CD14-positive monocyte (primary cell): ENCODE data around the gene RIT2. TPM values are rescaled to one million over a fixed set of nuclear protein-coding genes. Genes with fewer than 3 reads are reported as not detected.

Source experiments
- DNase-seq, 3 donors: peaks; one replicate each; pipeline ENCODE4 v3.0.0-alpha.2; 2011 to 2022
- H2AFZ ChIP-seq: 2 replicates; pipeline ENCODE4 v1.6.0; 2012; ENCODE audit warnings: mild to moderate bottlenecking, low read depth, low read length, inconsistent platforms; ENCODE audit not compliant: insufficient read depth, poor library complexity, severe bottlenecking
- H3K27ac ChIP-seq, 2 donors: 1 replicate in 1 of 2; 2 replicates in 1 of 2; pipeline ENCODE4 v1.5.1; 2012 to 2013; ENCODE audit warnings: low read length in 2 of 2, control low read depth in 1 of 2, inconsistent platforms in 1 of 2, low read depth in 1 of 2, mild to moderate bottlenecking in 1 of 2
- H3K27me3 ChIP-seq, 2 donors: one replicate each; pipeline versions ENCODE4 v1.6.0 to v1.6.1; 2011 to 2013; ENCODE audit warnings: low read length in 2 of 2; ENCODE audit not compliant: control insufficient read depth in 2 of 2, insufficient read depth in 2 of 2
- H3K36me3 ChIP-seq, 2 donors: replicated peaks in 1 of 2; 1 replicate in 1 of 2; 2 replicates in 1 of 2; pipeline versions ENCODE4 v1.5.1 to v1.6.1; 2012 to 2013; ENCODE audit warnings: low read length in 2 of 2, control low read depth in 1 of 2, inconsistent platforms in 1 of 2, mild to moderate bottlenecking in 1 of 2; ENCODE audit not compliant: insufficient read depth in 2 of 2, control insufficient read depth in 1 of 2
- H3K4me1 ChIP-seq, 2 donors: 1 replicate in 1 of 2; 2 replicates in 1 of 2; pipeline versions ENCODE4 v1.5.1 to v1.6.1; 2012 to 2013; ENCODE audit warnings: low read length in 2 of 2, control low read depth in 1 of 2, inconsistent platforms in 1 of 2, mild to moderate bottlenecking in 1 of 2, moderate library complexity in 1 of 2; ENCODE audit not compliant: insufficient read depth in 2 of 2, control insufficient read depth in 1 of 2
- H3K4me2 ChIP-seq: replicated peaks from 2 replicates; pipeline ENCODE3; 2012; ENCODE audit warnings: low read length, moderate library complexity, mild to moderate bottlenecking; ENCODE audit not compliant: poor library complexity, severe bottlenecking; ENCODE audit errors: extremely low read depth
- H3K4me3 ChIP-seq, 3 experiments: fragments of 200-600 bp in 1 of 3; sonication (generic) in 1 of 3; replicated peaks in 1 of 3; 1 replicate in 2 of 3; 2 replicates in 1 of 3; pipeline ENCODE4 v1.5.1; 2011 to 2013; ENCODE audit warnings: low read length in 3 of 3, mild to moderate bottlenecking in 3 of 3, control low read depth in 2 of 3, low read depth in 2 of 3, inconsistent platforms in 1 of 3, moderate library complexity in 1 of 3
- H3K79me2 ChIP-seq: 2 replicates; pipeline ENCODE4 v1.6.0; 2012; ENCODE audit warnings: mild to moderate bottlenecking, control low read depth, inconsistent platforms, low read length, moderate library complexity; ENCODE audit not compliant: insufficient read depth
- H3K9ac ChIP-seq: 2 replicates; pipeline ENCODE4 v1.6.0; 2017; ENCODE audit warnings: low read length, mild to moderate bottlenecking; ENCODE audit not compliant: insufficient read depth, poor library complexity, severe bottlenecking
- H3K9me3 ChIP-seq, 2 donors: replicated peaks in 1 of 2; 1 replicate in 1 of 2; 2 replicates in 1 of 2; pipeline versions ENCODE4 v1.5.1 to v1.6.1; 2012 to 2013; ENCODE audit warnings: low read length in 2 of 2, control low read depth in 1 of 2; ENCODE audit not compliant: control insufficient read depth in 1 of 2, insufficient read depth in 1 of 2
- H4K20me1 ChIP-seq: 2 replicates; pipeline ENCODE4 v1.6.0; 2012; ENCODE audit warnings: mild to moderate bottlenecking, low read length, control low read depth, moderate library complexity; ENCODE audit not compliant: insufficient read depth
- H3K27ac Mint-ChIP-seq, 7 donors: one replicate each; pipeline ENCODE4 v1.8.0; 2020; ENCODE audit warnings: mild to moderate bottlenecking in 7 of 7, mixed read lengths in 7 of 7, moderate library complexity in 6 of 7, inconsistent platforms in 2 of 7
- H3K27me3 Mint-ChIP-seq, 3 donors: one replicate each; pipeline ENCODE4 v1.8.0; 2021 to 2022; ENCODE audit warnings: low read depth in 3 of 3, mild to moderate bottlenecking in 3 of 3, mixed read lengths in 3 of 3, moderate library complexity in 3 of 3, inconsistent platforms in 1 of 3
- H3K36me3 Mint-ChIP-seq, 2 donors: one replicate each; pipeline ENCODE4 v1.8.0; 2020; ENCODE audit warnings: mixed read lengths in 2 of 2, inconsistent platforms in 1 of 2, mild to moderate bottlenecking in 1 of 2
- H3K4me1 Mint-ChIP-seq: one replicate; pipeline ENCODE4 v1.8.0; 2020; ENCODE audit warnings: mild to moderate bottlenecking, mixed read lengths
- H3K4me3 Mint-ChIP-seq, 2 donors: one replicate each; pipeline ENCODE4 v1.8.0; 2020; ENCODE audit warnings: mild to moderate bottlenecking in 2 of 2, mixed read lengths in 2 of 2, moderate library complexity in 1 of 2
- H3K9me3 Mint-ChIP-seq, 7 donors: one replicate each; pipeline ENCODE4 v1.8.0; 2020 to 2022; ENCODE audit warnings: mixed read lengths in 7 of 7, mild to moderate bottlenecking in 6 of 7, moderate library complexity in 6 of 7, inconsistent platforms in 2 of 7
- WGBS: methylation state at CpG from one replicate; pipeline ENCODE4 v1.1.5; 2013; ENCODE audit warnings: missing lambda C conversion rate; ENCODE audit not compliant: insufficient coverage; 5-methylcytosine and 5-hydroxymethylcytosine counted together
- intact Hi-C, 2 donors: fragments of 100-400 bp; cut with micrococcal nuclease; formaldehyde crosslinking; loops; one replicate each; pipeline versions ENCODE4 v1.15.0 to v1.15.1; 2023
- polyA plus RNA-seq, 3 donors: library from polyadenylated mRNA; depleted of rRNA in 1 of 3; unstranded in 2 of 3; stranded (reverse) in 1 of 3; fragments of 300-500 nt in 2 of 3; fragments of >200 nt in 1 of 3; fragmentation: Illumina TruSeq in 2 of 3; gene quantifications; 1 replicate in 2 of 3; 2 replicates in 1 of 3; pipeline ENCODE4 v1.2.3, GENCODE V29; 2012 to 2021
- TF ChIP-seq, protein P1 (sequence below): fragments of 200-600 bp; IDR thresholded peaks from one replicate; pipeline ENCODE4 v1.8.0; 2022; ENCODE audit warnings: antibody characterized with exemption, mild to moderate bottlenecking

The RIT2 gene
- polyA plus RNA-seq, 3 donors, result not detected

DNA sequence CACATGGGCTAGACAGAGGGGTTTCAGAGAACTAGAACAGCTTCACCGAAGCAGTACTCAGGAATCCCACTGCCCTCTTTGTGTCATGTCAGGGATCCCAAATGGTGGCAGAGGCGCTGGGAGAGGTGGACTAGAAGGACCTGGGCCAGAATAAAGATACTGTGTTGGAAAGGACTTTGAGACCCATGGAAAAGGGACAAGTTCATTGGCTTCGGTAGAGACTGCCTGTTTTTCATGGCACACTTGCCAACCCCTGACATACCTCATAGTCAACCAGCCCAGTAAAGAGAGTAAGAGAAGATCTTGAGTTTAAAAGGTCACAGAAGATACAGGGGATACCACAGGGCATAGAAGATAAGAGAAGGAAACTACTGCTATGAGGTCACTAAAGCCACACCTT is 381.0 kb downstream of the RIT2 start:
- H3K9me3 Mint-ChIP-seq, result peaks cover 0 to 5% (median 2%) of the 10 kb centered on the region in 7 donors

DNA sequence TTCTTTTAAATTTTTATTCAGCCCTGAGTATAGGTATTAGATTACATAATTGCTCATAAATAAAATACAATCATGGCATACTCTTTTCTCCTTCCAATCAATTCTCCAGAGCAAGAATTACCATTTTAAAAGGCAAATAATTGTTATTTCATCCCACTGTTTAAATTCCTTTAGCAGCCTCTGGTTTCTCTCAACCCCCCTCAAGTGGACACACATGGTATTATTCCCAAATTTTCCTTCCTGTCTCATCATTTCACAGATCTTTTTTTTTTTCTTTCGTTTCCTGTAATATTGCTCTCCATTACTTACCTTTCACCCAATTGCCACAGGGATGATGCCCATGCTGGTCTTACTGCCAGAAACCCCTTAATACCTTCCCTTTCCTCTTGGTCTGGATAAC is 385.2 kb downstream of the RIT2 start:
- H3K4me1 Mint-ChIP-seq, result no peaks in the 10 kb centered on the region
- H3K79me2 ChIP-seq, result no peaks in the 10 kb centered on the region
- no peaks in the 10 kb centered on the region for H4K20me1 ChIP-seq
- peaks cover 0 to 3% (median 1%) of the 10 kb centered on the region in 7 donors for H3K9me3 Mint-ChIP-seq
- H3K36me3 ChIP-seq, result no peaks in the 10 kb centered on the region
- H3K9me3 ChIP-seq, result no peaks in the 10 kb centered on the region
- H3K4me3 ChIP-seq, result no peak overlapping the region
- WGBS, result 70% methylated on average over 1 of the region's 1 CpG
- no peaks in the 10 kb centered on the region for H3K4me1 ChIP-seq
- H3K36me3 Mint-ChIP-seq, result no peaks in the 10 kb centered on the region
- no peak overlapping the region for H3K4me2 ChIP-seq
- no peak overlapping the region for H3K9ac ChIP-seq
- no peak overlapping the region for H2AFZ ChIP-seq
- H3K27me3 Mint-ChIP-seq, result no peaks in the 10 kb centered on the region
- H3K27me3 ChIP-seq, result no peaks in the 10 kb centered on the region
- H3K27ac ChIP-seq, result no peak overlapping the region
- no peak overlapping the region for H3K4me3 Mint-ChIP-seq
- intact Hi-C loops, result no loop called here
- no peak for DNase-seq
- H3K27ac Mint-ChIP-seq, result no peak overlapping the region
- TF ChIP-seq, protein P1, sequence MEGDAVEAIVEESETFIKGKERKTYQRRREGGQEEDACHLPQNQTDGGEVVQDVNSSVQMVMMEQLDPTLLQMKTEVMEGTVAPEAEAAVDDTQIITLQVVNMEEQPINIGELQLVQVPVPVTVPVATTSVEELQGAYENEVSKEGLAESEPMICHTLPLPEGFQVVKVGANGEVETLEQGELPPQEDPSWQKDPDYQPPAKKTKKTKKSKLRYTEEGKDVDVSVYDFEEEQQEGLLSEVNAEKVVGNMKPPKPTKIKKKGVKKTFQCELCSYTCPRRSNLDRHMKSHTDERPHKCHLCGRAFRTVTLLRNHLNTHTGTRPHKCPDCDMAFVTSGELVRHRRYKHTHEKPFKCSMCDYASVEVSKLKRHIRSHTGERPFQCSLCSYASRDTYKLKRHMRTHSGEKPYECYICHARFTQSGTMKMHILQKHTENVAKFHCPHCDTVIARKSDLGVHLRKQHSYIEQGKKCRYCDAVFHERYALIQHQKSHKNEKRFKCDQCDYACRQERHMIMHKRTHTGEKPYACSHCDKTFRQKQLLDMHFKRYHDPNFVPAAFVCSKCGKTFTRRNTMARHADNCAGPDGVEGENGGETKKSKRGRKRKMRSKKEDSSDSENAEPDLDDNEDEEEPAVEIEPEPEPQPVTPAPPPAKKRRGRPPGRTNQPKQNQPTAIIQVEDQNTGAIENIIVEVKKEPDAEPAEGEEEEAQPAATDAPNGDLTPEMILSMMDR, result no peak

More for the DNA sequence above, 381.0 kb downstream of the RIT2 start:
- H3K36me3 ChIP-seq, result no peaks in the 10 kb centered on the region
- no peak overlapping the region for H3K4me3 Mint-ChIP-seq
- H3K4me1 Mint-ChIP-seq, result no peaks in the 10 kb centered on the region
- no peaks in the 10 kb centered on the region for H3K9me3 ChIP-seq
- no peak overlapping the region for H3K4me2 ChIP-seq
- no peak overlapping the region for H2AFZ ChIP-seq
- no peak overlapping the region for H3K4me3 ChIP-seq
- 92% methylated on average over 2 of the region's 3 CpGs for WGBS
- no peaks in the 10 kb centered on the region for H3K36me3 Mint-ChIP-seq
- no peaks in the 10 kb centered on the region for H4K20me1 ChIP-seq
- H3K27me3 ChIP-seq, result no peaks in the 10 kb centered on the region
- intact Hi-C loops, result no loop called here
- no peak overlapping the region for H3K9ac ChIP-seq
- no peaks in the 10 kb centered on the region for H3K4me1 ChIP-seq
- H3K27ac Mint-ChIP-seq, result no peak overlapping the region
- H3K27me3 Mint-ChIP-seq, result peaks cover 0 to 4% (median 2%) of the 10 kb centered on the region in 3 donors
- H3K27ac ChIP-seq, result no peak overlapping the region
- H3K79me2 ChIP-seq, result no peaks in the 10 kb centered on the region
- DNase-seq, result no peak
- TF ChIP-seq, protein P1, result no peak
